GM19468 (cell line): ENCODE results near the gene TBC1D2B.
"Not testable (repeated sequence)": the region's sequence is repeated elsewhere in the genome, so short reads cannot be mapped to it uniquely, and the experiment has no call there.

Experiments used
- ATAC-seq: cut with Tn5 transposase; IDR thresholded peaks from one replicate; pipeline ENCODE4 v1.9.1; 2021; ENCODE audit warnings: mild to moderate bottlenecking, moderate library complexity, moderate number of reproducible peaks; ENCODE audit not compliant: unreplicated experiment; ENCODE audit errors: extremely low read depth

Gene TBC1D2B

GRCh38 chr15:77993970-77994693 lies 83.4 kb downstream of the TBC1D2B start:
- ATAC-seq, result peak; percentile 53

DNA sequence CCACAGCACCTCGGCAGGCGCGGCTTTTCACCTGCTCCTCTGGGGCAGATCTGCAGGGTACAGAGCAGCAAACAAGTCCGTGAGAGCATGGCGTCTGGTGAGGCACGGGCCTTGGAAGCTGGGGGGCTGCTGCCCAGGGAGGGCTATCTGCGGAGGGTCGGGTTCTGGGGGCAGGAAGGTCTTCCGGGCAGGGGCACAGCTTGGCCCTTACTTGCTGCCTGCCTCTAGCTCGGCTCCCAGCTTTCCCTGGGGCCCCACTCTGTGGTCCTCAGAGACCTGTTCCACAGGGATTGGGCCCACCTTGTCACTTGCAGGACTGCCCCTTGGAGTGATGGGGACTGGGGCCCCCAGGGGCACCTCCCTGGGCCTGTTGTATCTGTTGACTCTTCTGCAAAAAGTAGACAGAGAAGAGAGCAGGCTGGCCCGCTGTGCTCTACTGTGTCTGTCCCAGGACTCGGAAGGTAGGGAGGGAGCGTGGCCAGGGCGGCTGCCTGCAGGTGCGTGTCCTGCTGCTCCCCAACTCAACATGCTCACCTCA lies 84.1 kb downstream of the TBC1D2B start:
- ATAC-seq, result no peak

GRCh38 chr15:77992356-77993222 lies 84.9 kb downstream of the TBC1D2B start:
- no peak for ATAC-seq

DNA sequence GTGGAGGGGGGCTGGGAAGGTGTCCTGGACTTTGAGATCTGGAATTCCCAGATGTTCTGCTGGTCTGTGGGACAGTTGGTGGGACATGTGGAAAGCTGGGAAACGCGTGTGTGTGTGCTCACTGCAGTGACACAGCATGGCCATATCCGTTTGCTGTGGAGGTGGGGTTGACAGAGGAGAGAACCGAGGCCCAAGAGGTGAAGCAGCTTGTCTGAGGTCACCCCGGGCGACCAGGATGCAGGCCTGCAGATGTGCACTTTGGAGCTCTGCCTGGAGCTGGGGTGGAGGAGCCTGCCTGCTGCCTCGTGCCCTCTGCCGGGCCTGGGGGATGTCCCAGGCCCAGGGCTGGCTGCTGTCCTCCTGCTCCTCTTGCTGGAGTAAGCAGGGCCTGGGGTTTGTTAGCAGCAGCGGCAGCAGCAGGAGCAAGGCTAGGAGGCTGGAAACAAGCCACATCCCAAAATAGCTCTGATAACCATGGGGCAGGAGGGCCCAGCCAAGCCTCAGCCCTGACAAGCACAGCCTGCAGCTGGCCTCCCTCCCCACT lies 85.8 kb downstream of the TBC1D2B start:
- ATAC-seq, result not testable (repeated sequence)

- ATAC-seq, result no peak
Observed at GRCh38 chr15:77991029-77991406, 86.5 kb downstream of the TBC1D2B start.

- no peak for ATAC-seq
Observed at GRCh38 chr15:77989296-77990143, 88.0 kb downstream of the TBC1D2B start.

DNA sequence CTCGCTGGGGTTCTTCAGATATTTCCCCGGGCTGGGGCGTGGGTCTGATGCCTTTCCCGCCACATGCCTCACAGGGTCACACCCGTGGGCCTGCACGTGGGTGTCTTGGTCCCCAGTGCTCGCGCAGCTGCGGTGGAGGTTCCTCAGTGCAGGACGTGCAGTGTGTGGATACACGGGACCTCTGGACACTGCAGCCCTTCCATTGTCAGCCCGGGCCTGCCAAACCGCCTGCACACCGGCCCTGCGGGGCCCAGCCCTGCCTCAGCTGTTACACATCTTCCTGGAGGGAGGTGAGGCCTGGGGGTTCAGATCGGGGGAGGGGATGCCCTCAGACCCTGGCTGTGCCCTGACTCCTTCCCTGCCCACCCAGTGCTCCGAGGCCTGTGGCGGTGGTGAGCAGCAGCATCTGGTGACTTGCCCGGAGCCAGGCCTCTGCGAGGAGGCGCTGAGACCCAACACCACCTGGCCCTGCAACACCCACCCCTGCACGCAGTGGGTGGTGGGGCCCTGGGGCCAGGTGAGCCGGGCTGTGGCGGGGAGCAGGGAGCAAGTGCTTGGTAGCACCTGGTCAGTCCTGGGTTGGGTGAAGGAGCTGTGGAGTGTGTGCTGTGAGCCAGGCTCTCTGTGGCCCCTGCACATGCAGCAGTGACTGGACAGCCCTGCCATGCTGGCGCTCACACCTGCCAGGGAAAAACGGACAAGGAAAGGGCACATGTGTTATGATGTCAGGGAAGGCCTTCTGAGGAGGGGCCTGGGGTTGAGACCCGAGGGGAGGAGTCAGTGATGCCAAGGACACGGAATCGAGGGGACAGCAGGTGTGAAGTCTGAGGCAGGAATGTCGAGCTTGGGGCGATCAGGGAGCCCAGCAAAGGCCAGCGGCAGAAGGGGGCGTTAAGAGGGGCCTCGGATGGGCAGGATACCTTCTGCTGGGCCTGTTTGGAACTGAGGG lies 88.9 kb downstream of the TBC1D2B start:
- no peak for ATAC-seq

DNA sequence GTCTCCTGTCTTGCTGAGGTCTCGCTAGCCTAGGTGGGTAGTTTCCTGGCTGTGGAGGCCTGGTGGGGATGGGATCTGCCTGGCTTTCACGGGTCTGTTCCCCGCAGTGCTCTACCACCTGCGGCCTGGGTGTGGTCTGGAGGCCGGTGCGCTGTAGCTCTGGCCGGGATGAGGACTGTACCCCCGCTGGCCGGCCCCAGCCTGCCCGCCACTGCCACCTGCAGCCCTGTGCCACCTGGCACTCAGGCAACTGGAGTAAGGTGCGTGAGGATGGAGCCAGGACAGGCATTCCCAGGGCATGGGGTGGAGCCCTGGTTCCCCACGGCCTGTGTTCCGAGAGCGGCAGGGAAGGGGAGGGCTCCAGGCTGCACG lies 89.8 kb downstream of the TBC1D2B start:
- not testable (repeated sequence) for ATAC-seq

DNA sequence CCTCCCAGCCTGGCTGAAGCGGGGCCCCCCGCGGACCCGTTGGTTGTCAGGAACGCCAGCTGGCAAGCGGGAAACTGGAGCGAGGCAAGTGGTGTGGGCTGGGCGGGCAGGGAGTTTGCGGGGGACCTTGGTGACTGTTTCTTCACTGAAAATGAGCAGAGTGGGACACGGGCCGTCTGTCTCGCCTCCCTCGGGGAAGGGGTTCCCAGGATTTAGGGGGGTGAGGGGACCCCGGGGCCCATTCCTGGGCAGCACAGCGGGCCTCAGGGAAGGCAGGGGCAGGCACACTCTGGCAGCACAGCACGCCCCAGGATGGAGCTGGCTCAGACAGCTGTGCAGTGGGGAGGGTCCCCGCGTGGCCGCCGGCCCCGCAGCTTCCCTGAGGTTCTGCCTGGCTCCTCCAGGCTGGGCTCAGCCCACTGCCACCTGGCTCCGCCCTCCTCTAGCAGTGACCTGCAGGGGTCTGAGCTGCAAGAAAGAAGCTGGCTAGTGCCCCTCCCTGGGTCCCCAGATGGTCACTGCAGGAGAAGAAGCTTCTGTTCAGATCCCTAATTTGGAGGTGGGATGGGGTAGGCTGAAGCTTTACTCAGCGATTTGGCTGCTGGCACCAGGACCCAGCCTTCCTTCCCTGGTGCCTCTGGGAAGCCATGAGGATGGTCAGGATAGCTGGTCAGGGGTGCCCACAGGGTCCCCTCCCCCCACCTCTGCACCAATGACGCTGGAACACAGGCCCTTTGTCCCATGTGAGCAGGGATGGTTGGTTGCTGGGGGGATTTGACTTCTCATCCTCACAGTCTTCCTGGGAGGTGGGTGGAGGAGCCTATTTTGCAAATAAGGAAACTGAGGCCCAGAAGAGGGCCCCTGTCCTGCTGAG lies 90.4 kb downstream of the TBC1D2B start:
- ATAC-seq, result no peak

GRCh38 chr15:77985931-77986480 lies 91.5 kb downstream of the TBC1D2B start:
- ATAC-seq, result no peak

DNA sequence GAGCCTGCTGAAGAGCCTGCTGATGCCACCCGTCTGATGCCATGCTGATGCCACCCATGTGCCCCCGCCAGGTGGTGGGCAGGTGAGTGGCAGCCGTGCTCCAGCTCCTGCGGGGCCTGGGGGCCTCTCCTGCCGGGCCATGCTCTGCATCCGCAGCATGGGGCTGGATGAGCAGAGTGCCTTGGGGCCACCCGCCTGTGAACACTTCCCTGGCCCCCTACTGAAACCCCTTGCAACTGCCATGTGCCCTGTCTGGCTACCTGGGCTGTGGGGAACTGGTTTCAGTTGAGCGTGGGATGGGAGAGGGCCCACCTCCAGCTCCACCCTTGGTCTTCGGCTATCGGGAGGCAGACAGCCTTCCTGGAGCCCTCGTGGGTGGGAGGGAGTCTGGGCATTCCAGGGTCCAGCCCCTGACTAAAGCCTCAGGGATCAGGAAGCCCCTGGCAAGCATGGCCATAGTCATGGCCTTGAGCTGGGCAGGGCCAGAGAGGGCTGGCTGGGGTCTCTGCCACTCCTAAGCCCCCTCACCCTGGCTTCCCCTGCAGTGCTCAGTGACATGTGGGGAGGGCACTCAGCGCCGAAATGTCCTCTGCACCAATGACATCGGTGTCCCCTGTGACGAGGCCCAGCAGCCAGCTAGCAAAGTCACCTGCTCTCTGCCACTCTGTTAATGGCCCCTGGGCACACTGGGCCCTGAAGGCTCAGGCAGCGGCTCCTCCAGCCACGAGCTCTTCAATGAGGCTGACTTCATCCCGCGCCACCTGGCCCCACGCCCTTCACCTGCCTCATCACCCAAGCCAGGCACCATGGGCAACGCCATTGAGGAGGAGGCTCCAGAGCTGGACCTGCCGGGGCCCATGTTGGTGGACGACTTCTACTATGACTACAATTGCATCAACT lies 92.2 kb downstream of the TBC1D2B start:
- no peak for ATAC-seq

DNA sequence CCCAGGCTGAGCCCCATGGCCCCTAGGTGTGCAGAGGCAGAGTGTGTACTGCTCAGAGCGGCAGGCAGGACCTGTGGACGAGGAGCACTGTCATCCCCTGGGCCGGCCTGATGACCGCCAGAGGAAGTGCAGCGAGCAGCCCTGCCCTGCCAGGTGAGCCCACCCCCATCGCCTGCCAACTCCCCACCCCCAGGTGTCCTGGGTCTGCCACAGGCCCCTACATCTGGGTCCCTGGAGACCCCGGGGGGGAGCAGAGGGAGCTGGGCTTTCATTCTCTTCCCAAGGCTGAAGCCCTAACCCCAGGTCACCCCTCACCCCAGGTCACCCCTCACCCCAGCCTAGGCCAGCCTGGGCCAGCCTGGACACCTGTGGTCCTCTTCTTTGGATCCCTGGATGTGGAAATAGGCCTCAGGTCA lies 93.1 kb downstream of the TBC1D2B start:
- ATAC-seq, result no peak

DNA sequence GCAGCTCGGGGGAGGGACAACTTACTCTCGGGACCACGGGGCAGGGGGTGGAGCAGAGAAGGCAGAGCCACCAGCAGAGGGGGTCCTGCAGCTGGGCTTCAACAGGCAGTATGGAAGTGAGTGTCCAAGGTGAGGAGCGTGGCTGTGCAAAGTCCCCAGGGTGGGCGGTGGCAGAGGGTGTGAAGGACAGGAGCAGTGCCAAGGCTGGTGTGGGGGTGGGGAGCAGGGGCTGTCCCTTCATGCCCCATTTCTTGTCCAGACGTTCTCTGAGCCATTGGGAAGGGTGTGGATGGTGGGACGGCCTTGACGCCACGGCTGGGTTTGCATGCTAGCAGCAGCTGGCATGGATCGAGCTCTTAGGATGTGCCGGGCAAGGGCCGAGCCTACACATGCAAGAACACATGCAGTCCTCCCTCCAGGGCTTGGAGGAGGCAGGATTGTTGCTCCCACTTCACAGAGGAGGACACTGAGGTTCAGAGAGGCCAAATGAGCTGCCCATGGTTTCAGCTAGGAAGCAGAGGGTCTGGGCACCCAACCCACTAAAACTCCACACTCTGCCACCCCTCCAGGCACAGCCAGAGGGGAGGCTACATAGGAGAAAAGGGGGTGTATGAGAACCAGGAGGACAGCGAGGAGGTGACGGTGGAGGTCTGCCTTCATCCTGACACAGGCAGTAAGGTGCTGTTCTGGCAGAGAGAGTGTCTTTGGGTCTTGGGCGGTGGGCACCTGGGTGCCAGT lies 93.6 kb downstream of the TBC1D2B start:
- no peak for ATAC-seq

- no peak for ATAC-seq
Observed at GRCh38 chr15:77983091-77983707, 94.3 kb downstream of the TBC1D2B start.

- ATAC-seq, result no peak
Observed at GRCh38 chr15:77982127-77982490, 95.4 kb downstream of the TBC1D2B start.
